HG03432 (cell line): ENCODE measurements around the gene NPB.

Source experiments
- ATAC-seq: cut with Tn5 transposase; IDR thresholded peaks from one replicate; pipeline ENCODE4 v1.9.1; 2021; ENCODE audit warnings: mild to moderate bottlenecking, moderate library complexity; ENCODE audit not compliant: unreplicated experiment

Gene NPB

DNA sequence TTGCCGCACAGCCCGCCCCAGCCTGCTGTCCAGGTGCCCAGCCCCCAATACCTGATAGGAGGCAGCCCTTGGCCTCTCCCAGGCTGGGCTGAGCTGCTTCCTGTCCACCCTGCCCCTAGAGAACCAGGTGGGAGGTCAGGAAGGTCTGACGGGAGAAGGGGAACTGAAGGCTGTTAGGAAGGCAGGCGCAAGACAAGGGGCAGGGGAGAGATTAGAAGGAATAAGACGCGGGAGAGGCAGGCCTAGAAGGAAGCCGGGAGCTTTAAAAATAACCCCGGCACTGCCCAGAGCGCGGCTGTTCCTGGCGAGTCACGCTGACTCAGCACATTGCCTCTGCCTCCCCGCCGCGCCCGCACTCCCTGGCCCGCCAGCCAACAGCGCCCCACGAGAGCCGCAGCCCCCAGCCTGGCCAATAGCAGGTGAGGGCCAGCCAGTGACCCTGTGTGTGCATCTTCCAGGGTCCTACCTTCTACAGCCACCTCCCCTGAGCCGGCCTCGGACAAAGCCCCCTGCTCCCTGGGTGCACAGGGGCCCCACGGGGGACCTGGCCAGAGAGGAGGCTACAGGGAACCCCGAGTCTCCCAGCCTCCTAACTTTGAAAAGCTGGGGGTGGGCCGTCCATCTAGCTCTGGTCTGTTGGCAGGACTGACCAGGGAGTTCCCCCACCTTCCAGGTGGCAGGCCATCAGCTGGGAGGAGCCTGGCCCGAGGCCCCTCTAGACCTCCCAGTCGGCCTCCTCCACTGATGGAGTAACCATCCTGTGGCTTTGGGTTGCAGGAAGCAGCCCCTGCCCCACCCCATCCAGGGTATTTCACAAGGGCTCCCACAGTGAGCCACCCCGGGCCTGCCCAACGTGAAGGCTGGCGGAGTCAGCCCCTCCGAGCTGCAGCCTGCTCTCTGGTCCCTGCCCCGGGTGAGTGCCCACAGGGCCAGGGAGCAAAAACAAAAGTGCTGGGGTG is 21.5 kb downstream of the NPB start:
- no peak for ATAC-seq

DNA sequence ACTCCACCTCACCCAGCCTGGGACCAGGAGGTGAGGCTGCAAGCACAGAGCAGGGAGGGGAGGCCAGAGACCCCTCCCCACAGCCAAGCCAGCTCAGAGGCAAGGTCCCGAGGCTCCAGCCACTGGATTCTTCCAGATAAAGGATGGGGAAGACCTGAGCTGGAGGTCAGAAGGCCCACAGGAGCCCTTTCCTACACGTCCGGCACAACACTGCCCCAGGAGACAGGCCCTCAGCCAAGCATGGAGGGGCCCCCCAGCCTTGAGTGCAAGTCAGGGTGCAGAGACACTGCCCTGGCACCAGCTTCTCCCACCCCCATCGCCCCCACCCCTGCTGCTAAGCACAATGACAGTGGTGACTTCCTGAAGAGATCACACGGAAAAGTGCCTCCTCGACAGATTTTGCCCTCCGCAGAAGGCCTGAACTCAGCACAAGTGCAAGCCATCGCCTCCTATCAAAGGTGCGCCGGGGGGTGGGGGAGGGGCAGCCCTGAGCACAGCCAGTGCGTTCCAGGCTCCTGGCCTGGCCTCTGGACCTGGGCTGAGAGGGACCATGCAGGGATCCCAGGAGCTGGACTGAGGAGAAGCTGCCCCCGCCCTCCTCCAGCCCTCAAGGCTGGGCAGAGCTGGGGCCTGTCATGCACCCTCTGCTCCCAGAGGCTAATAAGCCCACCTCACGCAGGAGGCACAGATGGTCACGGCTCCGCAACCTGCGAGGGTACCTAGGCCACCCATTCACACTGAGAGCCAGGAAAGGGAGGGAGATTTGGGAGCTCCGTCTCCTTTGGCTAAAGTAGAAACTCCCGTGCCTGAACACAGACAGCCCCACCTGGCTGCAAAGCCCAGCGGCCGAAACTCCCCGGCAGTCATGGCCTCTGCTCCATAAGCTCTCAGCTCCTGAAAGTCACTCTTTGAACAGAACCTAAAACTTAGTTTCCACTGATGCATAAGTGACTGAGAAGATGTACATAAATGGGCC is 22.8 kb downstream of the NPB start:
- ATAC-seq, result no peak

DNA sequence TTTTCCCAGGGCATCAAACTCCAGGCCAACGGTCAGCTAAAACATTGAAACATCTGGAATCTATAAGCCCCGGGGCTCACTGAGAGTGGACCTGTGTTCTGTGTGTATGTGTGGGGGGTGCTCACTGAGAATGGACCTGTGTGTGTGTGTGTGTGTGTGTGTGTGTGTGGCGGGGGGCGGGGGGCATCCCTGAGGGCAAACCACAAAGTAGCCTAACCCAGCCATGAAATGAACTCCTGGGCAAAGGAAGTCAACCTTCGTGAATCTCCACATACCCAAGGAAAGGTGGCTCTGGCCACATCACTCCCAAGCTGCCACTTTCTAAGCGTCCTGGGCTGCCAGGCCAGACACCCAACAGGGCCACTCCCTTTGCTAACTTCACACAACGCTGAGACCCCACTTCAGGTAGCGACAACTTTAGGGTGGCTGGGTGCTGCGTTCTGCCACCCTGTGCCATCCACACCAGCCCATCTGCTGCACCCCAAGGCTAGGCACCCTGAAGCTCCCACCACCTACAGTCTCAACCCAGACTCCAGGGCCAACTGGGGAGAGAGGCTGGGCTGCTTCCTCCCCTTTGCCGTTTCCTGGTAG is 23.9 kb downstream of the NPB start:
- no peak for ATAC-seq

DNA sequence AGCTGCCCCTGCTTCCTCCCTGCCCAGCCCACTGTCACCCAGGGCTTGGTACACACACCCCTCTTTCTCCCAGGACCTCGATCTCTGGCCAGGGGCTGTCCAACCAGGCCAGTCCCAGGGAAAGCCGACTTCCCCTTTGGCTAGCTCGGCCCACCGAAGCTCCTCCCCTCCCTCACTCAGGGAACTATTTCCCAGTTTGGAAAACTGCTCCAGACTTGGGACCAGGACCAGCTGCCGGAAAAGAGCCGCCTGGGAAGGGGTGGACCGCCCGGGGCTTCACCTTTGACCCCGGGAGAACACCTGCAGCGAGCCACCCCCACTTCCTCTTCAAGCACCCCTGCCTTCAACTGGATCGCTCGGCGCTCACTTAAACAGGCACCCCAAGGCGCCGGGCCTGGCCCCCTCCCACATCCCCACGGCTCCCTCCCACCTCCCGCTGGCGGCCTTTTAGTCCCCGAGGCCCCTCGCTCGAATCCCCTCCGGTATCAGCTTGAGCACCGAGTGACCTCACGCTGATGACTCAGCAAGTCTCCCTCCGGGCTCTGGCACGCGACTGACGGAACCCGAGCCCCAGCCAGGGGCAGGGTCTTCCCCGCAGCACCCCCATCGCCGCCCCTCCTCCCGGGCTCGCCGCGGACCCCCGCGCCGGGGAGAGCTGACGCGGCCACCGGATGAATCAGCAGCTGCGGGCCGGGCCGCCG is 24.6 kb downstream of the NPB start:
- peak; percentile 25 for ATAC-seq

DNA sequence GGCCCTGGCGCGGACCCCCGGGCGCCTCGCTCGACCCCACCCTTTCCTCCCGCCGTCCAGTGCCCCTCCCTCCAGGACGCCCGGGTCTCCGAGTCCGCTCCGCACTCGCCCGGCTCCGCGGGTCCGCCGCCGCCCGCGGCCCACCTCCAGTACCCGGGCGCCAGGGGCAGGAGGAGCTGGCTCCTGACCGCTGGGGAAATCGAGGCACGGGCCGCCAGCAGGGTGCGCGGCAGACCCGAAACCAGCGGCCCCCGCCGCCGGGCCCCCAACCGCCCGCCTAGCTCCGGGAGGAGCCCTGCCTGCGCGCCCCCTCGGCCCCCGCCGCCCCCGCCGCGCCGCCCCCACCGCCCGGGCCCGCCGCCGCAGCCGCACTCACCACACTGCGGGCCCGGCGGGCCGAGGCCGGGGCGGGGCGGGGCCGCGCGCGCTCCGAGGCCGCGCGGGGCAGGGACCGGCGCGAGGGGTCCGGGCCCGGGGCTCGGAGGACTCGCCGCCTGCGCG is 25.2 kb downstream of the NPB start:
- ATAC-seq, result no peak

DNA sequence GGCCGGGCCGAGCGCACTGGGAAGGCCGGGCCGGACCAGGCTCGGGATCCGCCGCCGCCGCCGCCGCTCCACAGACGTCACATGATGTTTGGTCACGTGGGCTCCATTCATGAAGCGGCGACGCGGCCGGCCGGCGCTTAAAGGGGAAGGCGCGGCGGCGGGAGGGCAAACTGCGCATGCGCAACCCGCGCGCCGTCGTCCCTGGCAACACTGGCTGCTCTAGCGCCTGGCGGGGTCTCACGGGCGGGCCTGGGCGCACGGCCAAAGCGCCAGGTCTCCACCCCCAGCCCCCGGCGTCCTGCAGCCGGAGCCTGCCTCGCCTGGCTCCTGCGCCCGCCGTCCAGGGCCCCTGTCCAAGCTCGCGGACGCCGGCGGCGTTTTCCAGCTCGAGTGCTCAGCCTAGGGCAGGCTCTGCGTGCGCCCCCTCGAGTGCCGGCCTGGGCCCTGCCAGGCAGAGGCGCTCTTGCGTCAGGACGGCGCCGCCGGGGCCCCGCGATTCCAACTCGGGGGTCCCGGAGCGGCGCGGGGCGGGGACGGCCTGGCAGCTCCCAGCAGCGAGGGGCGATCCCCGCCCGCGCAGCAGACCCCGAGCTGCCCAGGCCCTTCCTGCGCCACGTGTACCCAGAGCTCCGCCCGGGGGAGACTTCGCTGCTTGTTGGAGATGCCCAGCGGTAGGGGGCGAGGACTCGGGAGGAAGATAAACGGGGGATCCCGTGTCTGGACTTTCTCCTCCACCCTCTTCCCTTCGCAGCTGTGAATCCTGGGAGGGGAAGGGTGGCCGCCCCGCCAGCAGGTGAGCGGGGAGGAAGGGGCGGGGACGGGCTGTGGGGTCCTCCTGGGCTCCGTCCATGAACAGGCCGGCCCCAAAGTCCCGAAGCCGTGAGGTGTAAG is 25.9 kb downstream of the NPB start, which contains the start of gene MAFG:
MAFG (minus strand) TSS at position 83 of the 891 bp plus-strand sequence. CDS start 4,550 bp downstream, outside the sequence.
- ATAC-seq, result peak; percentile 68

DNA sequence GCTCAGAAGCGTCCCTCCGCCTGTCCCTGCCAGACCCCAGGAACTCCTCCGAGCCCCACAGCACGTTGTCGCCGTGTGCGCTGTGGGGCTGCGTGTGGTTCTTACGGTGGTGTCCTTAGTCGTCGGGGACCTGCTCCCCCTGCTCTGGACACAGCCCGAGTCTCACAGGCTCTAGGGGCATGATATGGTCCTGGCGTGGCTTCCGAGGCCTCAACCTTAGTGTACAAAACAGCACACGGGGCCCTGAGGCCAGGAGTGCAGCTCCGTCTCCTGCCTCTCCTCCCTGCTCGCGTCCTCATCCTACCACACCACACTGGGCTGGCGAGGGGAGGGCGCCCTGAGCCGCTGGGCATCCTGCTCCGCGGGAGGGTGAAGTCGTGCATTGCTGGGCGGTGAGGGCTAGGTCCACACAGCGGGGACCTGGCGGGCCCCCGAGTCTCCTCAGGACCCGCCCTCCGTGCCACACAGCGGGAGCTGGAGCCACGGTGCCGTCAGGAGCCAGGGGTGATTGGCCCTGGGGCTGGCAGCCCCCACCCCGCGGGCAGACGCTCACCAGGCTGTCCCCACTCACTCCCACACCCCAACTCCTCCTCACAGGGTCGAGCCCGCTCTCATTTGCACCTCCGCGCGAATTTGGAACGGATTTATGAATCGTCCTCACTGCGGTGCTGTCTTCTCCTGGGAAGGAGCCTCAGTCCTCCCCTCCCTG is 26.7 kb downstream of the NPB start:
- ATAC-seq, result no peak

DNA sequence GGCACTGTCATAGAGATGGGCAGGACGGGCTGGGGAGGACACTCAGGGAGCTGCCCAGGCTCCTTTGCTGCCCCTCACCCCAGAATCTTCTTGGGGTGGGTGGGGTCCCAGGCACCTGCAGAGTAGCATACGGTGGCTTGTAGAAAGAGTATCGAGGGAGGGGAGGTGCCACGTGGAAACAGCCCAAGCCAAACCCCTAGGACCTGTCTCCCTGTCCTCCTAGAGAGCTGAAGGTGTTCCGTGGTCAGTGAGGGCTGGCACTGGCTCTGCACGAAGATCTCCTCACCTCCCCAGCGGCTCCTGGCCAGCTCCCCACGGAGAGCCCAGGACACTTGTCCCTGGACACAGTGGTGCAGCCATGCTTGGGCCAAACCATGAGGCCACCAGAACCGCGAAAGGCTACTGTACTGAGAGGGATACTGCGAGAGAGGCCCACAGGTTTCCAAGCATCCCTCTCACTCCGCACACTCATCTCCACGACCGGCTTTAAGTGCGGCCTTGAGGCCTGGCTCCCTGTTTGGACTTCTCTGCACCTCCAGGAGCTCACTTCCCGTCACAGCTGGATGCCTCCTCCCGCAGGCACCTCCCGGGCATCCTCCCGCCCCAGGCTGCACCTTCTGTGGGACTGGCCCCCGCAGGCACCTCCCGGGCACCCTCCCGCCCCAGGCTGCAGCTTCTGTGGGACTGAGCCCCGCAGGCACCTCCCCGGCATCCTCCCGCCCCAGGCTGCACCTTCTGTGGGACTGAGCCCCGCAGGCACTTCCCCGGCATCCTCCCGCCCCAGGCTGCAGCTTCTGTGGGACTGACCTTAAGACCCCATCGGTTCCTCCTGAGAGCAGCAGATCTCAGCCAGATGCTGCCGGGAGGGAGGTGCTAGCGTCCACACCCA is 27.5 kb downstream of the NPB start:
- ATAC-seq, result no peak

DNA sequence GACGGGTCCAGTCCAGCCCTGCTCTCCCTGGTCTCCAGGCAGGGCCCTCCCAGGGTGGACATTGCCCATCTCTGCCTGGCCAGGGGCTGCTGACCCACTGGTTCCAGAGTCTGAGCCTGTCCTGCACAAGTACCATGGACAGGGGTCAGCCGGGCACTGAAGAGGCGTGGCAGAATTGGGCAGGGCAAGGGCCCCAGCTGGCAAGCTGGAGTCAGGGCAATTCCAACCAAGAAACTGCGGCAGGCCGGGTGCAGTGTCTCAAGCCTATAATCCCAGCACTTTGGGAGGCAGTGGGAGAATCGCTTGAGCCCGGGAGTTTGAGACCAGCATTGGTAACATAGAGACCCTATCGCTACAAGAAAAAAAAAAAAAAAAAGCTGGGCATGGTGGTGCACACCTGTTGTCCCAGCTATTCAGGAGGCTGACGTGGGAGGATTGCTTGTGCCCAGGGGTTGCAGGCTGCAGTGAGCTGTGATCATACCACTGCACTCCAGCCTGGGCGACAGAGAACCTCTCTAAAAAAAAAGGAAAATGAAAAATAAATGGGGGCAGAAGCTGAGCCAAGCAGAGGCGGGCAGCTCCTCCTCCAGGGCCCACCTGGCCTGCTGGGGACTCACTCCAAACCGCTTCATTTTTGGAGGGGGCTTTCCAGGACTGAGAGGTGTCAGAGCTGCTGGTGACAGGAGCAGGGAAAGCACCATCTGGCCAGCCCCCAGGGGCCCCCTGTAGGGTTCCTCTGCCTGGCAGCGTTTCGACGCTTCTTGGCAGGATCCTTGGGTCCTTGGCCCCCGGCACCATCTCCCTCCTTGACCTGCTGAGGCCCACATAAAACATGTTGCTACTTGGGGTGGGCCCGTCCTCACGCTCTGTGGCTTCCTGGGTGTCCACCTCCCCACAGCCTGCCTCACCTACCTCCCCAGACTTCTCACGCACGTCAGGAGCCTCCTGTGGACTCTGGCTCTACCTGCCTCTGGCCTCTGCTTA is 28.4 kb downstream of the NPB start:
- no peak for ATAC-seq

DNA sequence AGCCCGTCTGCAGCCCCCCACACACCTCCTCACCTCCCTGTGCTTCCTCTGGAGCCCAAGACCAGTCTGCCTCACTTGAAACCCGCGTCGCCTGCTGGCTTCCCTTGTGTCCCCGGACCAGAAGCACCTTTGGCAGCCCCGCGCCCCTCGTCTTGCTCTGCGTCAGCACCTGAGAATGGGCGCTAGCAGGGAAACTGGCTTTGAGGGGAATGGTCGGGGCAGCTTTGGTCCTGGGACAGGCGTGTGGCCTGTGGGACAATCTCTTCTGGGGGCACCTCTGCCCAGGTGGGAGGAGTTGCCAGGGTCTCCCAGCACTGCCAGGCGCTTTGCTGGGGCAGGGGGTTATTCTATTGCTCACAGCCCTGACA is 29.1 kb downstream of the NPB start:
- ATAC-seq, result no peak

DNA sequence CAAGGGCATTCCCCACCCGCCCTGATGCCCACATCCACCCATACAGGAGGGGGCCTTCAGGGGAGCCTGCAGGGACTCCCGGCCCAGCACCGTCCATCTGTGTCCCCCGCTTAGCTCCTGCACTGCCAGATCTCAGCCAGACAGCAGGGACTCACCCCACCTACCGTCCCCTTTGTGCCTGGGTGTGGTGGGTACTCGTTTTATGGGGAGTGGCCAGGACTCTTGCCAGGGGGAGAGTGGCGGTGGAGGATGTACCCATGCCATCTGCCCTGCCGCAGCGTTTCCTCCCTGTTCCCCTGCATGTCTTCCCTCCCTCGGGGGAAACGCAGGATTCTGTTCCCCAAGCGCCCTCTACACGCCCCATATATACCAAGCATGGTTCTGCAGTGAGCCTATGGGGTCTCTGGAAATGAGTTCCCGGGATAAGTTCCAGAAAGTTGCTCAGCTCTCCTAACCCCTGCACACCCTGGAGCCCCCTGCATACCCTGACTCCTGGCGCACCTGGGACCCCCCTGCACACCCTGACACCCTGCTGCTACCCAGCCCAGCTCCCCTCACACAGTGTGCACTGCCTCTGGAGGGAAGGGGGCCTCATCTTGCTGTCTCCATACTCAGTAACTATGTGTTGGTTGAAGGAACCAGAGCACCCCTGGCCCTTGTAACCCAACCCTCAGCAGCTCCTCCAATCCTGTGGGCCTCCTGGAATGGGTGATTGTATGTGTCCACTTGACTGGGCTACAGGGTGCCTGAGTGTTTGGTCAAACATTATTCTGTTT is 29.7 kb downstream of the NPB start:
- ATAC-seq, result no peak

DNA sequence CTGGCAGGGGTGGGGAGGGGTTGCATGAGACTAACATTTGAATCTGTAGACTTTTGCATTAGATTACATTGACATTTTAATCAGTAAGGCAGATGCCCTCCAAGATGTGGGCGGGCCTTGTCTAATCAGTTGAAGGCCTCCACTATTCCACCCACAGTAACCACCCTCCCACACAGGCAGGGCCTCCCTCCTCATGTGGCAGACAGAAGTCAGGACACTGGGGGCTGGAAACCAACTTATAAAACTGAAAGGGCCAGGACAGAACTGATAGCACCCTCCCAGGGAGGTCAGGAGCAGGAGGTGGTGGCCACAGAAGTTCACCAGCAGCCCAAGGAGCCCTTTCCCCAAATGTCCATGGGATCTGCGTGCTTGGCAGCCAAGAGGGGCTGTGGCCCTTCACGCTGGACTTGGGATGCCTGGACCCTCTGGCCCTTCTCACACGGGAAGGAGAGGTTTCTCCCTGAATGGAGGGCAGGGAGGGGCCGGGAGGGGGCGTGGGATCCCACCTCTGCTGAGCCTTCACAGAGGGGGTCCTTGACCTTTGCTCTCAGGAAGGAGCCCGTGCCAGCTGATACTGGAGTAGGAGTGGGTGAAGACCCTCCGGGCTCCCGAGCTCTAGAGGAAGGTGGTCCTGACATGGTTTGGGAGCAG is 30.4 kb downstream of the NPB start:
- no peak for ATAC-seq

DNA sequence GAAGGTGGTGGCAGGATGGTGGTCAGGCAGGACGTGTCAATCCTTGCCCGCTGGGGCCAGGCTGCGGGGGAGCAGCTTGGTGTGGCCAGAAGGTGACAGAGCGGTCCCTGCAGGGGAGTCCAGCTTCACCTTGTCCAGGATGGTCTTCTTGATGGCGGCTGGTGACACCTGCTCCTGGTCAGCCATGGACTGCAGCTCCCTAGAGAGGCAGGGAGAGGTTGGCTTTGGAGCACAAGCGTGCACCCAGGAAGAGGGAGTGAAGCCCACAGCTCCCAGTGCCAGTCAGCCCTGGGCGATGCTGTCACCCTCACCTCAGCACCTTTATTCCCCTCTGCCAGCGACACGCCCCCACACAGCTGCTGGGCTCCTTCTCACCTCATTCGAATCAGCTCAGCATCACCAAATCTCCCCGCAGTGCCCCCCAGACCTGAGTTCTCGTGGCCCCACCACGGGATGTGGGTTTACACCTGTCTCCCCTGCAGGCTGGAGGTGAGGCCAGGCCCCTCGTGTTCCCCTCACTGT is 31.2 kb downstream of the NPB start:
- no peak for ATAC-seq

DNA sequence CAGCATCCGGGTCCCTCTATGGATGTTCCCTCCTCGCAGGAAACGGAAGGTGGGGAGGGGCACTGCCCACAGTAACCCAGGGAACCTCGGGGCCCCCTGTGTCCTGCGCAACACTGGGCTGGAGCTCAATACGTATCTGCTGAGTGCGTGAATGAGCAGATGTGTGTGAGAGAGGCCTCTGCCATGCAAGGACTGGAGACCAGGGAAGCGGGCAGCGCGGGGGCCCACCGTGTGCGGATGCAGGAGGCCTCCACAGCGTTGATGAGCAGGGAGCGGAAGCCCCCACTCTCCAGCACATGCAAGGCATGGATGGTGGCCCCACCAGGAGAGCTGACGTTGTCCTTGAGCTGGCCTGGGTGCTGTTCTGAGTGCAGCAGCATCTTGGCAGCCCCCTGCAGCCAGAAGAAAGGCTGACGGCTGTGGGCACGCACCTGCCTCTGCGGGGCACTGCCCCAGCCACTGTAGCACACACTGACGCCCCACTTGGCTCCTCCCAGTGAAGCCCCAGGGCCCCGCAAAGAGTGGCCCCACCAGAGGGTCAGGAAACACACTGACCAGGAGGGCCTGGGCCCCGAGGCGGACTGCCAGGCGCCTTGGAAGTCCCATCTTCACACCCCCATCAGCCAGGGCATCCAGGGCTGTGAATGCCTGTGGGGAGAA is 32.2 kb downstream of the NPB start:
- no peak for ATAC-seq
